GM20000 (cell line): ENCODE results near the gene MGAT3.

Experiments
- DNase-seq: peaks from one replicate; pipeline ENCODE4 v3.0.0; 2012; ENCODE audit warnings: low spot score
- TF ChIP-seq, protein P1 (sequence below): IDR thresholded peaks from 2 replicates; pipeline ENCODE4 v1.5.1; 2012; ENCODE audit warnings: mild to moderate bottlenecking, control low read depth; ENCODE audit errors: extremely low read depth, missing control alignments

MGAT3 gene

DNA sequence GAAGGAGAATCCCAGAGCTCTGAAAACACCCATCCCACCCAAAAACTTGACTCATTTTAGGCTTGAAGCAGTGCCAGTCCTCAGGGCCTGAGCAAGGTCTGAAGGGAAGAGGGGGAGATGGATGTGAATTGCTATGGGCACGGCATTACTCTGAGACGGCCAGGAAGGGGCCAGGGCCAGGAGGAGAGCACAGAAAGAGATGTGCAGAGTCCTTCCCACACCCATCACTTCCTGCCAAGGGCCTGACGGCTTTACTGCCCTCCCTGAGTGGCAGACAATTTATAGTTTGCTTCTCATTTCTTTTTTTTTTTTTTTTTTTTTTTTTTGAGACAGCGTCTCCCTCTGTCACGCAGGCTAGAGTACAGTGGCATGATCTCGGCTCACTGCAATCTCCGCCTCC, 34.7 kb upstream of the MGAT3 start:
- no peak for DNase-seq
- TF ChIP-seq, protein P1, sequence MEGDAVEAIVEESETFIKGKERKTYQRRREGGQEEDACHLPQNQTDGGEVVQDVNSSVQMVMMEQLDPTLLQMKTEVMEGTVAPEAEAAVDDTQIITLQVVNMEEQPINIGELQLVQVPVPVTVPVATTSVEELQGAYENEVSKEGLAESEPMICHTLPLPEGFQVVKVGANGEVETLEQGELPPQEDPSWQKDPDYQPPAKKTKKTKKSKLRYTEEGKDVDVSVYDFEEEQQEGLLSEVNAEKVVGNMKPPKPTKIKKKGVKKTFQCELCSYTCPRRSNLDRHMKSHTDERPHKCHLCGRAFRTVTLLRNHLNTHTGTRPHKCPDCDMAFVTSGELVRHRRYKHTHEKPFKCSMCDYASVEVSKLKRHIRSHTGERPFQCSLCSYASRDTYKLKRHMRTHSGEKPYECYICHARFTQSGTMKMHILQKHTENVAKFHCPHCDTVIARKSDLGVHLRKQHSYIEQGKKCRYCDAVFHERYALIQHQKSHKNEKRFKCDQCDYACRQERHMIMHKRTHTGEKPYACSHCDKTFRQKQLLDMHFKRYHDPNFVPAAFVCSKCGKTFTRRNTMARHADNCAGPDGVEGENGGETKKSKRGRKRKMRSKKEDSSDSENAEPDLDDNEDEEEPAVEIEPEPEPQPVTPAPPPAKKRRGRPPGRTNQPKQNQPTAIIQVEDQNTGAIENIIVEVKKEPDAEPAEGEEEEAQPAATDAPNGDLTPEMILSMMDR, result no peak

DNA sequence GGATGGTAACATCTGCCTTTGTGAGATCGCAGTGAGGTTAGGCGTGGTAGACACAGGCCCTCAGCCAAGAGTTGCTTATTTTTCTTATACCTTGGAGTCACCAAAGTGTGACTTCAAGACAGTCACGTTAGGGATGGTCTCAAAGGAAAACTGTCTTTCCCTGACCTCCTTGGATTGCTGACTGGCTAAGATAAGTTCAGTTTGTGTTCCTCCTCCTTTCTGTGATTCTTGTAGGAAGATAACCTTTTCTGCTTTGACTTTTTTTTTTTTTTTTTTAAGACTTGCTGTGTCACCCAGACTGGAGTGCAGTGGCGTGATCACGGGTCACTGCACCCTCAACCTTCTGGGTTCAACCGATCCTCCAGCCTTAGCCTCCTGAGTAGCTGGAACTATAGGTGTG, 34.1 kb upstream of the MGAT3 start:
- TF ChIP-seq, protein P1, result no peak
- DNase-seq, result no peak

DNA sequence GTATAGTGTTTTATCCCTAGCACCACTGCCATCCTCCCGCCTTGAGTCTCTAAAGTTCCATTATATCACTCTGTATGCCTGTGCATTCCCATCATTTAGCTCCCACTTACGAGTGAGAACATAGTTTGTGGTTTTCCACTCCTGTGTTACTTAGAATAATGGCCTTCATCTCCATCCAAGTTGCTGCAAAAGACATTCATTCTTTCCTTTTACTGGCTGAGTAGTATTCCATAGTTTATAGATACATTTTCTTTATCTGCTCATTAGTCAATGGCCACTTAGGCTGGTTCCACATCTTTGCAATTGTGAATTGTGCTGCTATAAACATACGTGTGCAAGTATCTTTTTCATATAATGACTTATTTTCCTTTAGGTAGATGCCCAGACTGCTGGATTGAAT, 32.8 kb upstream of the MGAT3 start:
- TF ChIP-seq, protein P1, result no peak
- DNase-seq, result no peak

DNA sequence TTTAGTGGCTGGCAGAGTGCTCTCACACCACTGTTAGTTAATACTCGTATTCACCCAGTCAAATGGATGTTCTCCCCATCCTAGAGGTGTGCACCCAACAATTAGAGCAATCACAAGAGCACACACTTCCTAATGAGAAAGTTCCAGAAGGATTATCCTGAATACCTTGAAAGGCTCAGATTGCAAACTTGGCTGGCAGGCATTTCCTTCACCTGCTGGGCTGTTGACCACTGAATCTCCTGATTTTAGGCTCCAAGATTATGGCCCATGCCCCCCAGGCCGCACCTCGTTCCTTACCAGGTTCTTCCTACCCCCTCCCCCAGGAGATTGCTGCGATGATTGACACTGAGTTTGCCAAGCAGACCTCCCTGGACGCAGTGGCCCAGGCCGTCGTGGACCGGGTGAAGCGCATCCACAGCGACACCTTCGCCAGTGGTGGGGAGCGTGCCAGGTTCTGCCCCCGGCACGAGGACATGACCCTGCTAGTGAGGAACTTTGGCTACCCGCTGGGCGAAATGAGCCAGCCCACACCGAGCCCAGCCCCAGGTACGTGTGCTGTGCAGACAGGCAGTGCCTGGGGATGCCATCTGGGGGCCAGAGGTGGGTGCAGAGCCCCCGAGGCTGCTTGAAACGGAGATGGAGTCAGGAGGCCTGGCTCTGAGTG, 30.3 kb upstream of the MGAT3 start:
- DNase-seq, result no peak
- TF ChIP-seq, protein P1, result no peak

DNA sequence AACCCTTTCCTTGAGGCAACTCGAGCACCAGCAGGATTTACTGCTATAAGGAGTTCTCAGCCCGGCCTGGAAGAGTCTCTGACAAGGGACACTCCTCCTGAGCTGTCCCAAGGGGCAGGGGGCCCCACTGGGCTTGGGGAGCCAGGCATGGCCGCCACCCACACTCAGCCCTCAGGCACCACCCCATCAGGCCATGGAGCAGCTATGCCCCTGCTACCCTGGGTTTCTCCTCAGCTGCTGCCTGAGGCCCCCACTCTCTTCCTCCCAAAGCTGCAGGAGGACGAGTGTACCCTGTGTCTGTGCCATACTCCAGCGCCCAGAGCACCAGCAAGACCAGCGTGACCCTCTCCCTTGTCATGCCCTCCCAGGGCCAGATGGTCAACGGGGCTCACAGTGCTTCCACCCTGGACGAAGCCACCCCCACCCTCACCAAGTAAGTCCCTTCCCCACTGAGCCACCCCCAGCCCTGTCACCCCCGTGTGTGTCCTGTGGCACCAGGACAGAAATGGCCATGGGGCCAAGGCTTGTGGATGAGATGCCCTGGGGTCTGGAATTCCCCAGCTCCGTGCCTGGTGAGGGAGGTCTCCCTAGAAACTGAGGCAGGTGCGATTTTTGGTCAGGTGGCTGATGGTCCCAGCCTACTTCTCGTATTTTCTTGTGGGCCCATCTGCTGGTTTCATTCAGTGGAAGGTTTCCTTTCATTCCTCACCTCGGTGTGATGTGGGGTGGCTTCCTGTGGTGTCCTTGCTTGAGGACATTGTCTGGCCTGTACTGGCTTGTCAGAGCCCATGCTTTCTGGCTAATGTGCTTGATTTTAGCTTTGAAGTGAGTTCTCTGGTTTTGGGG, 28.8 kb upstream of the MGAT3 start:
- TF ChIP-seq, protein P1, result no peak
- DNase-seq, result no peak

DNA sequence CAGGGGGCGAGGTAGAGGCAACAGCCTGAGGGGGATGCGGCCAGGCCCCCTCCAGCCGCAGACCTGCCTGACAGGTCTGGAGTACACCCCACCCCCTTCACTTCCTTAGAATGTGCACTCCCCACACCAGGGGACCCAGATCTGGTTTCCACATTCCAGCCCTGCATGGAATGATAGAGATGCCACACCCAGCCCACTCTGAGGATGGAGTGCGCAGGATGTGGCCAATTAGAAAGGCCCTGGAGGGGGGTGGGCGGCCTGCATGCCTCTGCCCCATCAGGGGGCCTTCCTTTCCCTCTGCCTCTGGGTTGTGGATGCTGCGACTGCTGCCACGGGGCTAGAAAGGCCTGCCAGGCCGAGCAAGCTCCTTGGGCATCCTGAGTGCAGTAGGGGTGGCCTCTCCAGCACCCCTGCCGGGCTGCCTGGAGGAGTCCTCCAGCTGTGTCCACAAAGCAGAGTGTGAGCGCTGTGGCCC, 28.2 kb upstream of the MGAT3 start:
- DNase-seq, result no peak
- TF ChIP-seq, protein P1, result no peak

DNA sequence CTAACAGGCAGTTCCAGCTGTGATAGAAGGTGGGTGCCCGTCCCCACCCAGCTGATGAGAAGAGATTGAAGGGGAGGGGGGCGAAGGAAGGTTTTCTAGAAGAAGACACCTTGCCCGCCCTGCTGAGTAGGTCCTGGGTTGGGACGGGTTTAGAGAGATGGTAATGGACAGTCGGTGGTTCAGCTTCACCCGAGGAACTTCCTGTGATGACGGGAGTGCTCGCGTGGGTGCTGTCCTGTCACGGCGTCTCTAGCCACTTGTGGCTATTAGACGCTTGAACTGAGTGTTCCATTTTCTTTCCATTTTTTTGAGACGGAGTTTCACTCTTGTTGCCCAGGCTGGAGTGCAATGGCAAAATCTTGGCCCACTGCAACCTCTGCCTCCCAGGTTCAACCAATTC, 27.6 kb upstream of the MGAT3 start:
- TF ChIP-seq, protein P1, result no peak
- DNase-seq, result no peak
